KG1 (cell line): ENCODE data around the gene SPOCK3.
"Not testable (repeated sequence)": the region's sequence is repeated elsewhere in the genome, so short reads cannot be mapped to it uniquely, and the experiment has no call there.

Source experiments
- DNase-seq: peaks from one replicate; lab custom pipeline; 2025; lab: John Stamatoyannopoulos, UW

SPOCK3 gene

DNA sequence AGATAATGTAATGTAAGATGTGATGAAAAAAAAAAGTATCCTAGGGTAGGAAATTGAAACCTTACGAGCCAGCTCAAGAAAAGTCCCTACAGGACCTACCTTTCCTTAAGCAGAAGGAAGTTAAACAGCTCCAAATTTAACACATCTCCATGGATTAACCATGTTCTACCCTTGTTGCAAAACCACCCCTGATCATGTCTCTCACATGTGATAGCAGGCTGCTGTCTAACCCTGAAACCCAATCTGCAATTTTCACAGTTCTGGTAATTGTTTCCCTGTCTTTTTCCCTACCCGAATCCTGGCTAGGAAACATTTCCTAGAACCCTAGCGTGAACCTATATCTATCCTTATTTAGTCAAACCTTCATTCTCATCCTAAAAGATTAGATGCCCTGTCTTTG lies 198.9 kb downstream of the SPOCK3 start:
- no peak for DNase-seq

DNA sequence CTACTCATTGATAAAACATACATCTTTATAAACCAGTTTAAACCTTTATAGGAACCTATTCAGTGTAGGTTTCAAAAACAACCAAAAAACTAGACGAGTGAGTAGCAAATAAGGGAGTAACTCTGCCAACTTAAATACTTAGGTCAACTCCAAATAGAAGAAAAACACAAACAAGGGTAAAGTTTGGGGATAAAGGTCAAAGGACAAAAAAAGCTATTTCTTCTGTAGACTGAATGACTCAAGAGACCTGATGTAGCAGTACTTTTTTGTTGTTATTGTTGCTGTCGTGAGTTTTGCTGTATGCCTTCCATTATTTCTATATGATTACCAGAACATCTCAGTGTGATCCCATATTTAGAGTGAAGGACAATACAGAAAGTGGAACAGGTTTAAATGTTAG lies 199.3 kb downstream of the SPOCK3 start:
- DNase-seq, result no peak

- DNase-seq, result no peak
These were observed 201.4 kb downstream of the SPOCK3 start for GRCh38 chr4:167032871-167033270.

GRCh38 chr4:167031534-167032156 lies 202.6 kb downstream of the SPOCK3 start:
- DNase-seq, result no peak

DNA sequence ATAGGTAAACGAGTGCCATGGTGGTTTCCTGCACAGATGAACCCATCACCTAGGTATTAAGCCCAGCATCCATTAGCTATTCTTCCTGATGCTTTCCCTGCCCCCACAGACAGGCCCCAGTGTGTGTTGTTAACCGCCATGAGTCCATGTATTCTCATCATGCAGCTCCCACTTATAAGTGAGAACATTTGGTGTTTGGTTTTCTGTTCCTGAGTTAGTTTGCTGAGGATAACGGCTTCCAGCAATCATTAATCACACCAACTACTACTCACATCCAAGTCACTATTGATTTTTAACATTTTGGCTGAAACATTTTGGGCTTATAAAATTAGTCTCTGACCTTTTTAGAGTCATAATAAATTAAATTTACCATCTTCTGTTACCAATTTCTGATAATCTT lies 205.3 kb downstream of the SPOCK3 start:
- DNase-seq, result no peak

- DNase-seq, result no peak
These were observed 208.6 kb downstream of the SPOCK3 start for GRCh38 chr4:167025670-167026069.

- DNase-seq, result no peak
These were observed 210.8 kb downstream of the SPOCK3 start for GRCh38 chr4:167023364-167023925.

- DNase-seq, result peak; percentile 11
These were observed 212.6 kb downstream of the SPOCK3 start for GRCh38 chr4:167021545-167022155.

GRCh38 chr4:167020410-167020809 lies 213.9 kb downstream of the SPOCK3 start:
- DNase-seq, result no peak

DNA sequence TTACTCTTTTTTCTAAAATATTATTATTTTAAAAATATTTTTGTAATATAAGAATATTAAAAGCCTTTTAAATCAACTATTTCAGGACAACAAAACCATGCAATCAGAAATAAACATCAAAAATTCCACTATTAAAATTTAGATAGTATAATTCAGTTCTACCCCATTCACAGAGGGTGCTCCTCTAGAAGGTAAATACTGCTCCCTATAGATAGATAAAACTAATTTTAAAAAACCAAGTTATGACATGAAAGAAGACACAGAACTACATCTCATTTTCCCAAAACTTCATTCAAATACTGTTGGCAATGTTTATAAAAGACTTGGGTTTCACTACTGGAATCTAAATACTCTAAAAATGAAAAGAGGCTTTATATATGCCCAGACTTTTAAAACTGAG lies 219.3 kb downstream of the SPOCK3 start:
- DNase-seq, result no peak

GRCh38 chr4:167003326-167003725 lies 231.0 kb downstream of the SPOCK3 start:
- no peak for DNase-seq

GRCh38 chr4:167000141-167000852 lies 234.0 kb downstream of the SPOCK3 start:
- no peak for DNase-seq

DNA sequence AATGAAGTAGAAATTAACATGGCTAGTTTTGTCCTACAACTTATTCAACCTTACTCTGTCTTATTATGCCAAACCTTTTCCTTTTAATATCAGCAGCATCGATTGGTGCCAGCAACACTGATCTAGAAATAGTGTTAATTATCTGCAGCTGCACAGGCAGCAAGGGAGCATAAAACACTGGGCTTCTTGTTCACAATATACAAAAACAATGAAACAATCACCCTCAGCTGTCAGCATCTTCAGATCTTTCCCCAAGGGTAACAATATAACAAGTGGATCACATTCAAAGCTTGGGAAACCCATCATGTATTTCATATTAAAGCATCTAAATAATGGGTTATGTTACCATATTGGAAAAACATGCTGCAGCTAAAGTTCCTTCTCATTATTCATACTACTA lies 238.1 kb downstream of the SPOCK3 start:
- no peak for DNase-seq

- DNase-seq, result no peak
These were observed 239.6 kb downstream of the SPOCK3 start for GRCh38 chr4:166994686-166995085.

DNA sequence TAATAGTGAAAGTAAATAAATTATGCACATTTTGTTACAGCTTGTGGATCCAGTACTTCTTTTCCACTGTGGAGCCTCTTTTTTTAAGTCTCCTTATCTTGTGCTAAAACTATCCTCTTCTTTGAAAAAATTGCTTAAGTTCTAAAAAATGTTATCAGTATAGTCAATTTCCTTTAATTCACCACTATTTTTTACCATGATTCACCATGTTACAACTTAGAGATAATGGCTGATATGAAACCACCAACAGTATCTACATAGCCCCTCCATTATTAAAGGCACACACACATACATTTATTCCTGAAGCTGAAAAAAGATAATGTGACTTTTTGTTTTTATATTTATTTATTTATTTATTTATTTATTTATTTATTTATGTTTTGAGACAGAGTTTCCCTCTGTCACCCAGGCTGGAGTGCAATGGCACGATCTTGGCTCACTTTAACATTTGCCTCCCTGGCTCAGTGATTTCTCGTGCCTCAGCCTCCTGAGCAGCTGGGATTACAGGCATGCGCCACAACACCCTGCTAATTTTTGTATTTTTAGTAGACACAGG lies 243.2 kb downstream of the SPOCK3 start:
- DNase-seq, result no peak

DNA sequence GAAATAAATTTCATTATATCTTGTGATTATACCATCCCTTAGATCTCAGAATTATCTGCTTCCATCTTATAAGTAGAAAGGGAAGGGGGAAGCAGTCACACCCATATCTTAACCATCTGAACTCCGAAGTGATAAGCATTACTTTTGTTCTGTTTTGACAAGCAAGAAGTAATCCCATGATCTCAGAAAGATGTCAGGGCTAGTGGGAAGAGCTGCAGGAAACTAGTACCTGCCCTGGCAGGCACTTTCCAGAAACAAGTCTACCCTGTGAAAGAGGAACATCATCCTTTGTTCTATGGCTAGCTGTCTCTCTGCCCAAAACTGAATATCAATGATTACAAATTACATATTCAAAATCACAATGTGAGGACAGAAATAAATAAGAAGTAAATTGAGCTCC lies 244.4 kb downstream of the SPOCK3 start:
- no peak for DNase-seq

GRCh38 chr4:166987026-166987425 lies 247.3 kb downstream of the SPOCK3 start:
- no peak for DNase-seq

DNA sequence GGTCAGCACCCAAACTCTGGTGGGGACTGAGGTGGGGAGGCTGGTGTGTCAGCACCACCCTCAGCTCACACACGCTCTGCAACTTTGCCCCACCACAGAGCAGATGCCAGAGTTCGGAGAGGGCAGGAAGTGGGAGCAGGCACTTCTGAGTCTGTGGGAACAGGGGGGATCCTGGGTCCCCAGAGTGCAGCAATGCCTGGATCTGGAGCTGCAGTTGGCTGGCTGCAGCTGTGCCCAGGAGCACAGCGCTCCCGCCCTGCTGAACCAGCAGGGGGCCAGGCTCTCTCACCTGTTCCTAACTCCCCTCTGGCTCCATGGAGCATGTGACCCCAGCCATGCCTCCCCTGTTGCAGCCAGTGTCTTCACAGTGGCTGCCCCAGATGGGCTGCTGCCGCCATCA lies 252.4 kb downstream of the SPOCK3 start:
- DNase-seq, result no peak

GRCh38 chr4:166980419-166980818 lies 253.9 kb downstream of the SPOCK3 start:
- DNase-seq, result no peak

GRCh38 chr4:166977596-166977995 lies 256.7 kb downstream of the SPOCK3 start:
- DNase-seq, result no peak

DNA sequence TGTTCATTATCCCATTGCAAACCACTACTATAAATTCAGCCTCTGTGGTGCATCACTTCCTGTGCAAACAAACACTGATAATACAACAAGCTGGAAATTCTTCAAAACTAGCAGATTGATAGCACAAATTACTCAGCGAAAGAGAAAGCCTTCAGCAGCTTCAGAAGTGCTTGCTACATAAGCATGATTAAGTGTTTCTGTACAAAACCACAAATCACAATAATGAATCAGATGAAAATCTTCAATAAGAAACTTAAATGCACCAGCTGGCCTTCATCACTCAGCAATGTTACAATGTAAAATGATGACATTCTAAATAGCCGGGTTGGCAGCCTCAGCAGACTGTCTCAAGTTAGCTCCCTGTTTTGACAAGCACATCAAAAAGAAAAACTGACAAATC lies 262.2 kb downstream of the SPOCK3 start:
- no peak for DNase-seq

- not testable (repeated sequence) for DNase-seq
These were observed 266.1 kb downstream of the SPOCK3 start for GRCh38 chr4:166968219-166968618.

GRCh38 chr4:166965562-166965961 lies 268.7 kb downstream of the SPOCK3 start:
- DNase-seq, result no peak
